Activated CD8-positive, alpha-beta memory T cell treated with anti-CD3 and anti-CD28 coated beads for 48 hours (primary cell): ENCODE data around the gene COPZ1.
"Not testable (repeated sequence)": the region's sequence is repeated elsewhere in the genome, so short reads cannot be mapped to it uniquely, and the experiment has no call there.

ENCODE experiments used
- DNase-seq, 3 experiments: peaks; one replicate each; pipeline ENCODE4 v3.0.0-alpha.2; 2020; ENCODE audit warnings: low read depth in 2 of 3, low spot score in 2 of 3

Gene COPZ1

GRCh38 chr12:54324617-54325441 is at the start of gene COPZ1:
Gene COPZ1 (plus strand): TSS chr12:54325131. CDS start chr12:54325164, 33 bp downstream.
- DNase-seq = peak; percentile 74 to 81 (median 78)

GRCh38 chr12:54276368-54276767 is 48.6 kb upstream of the COPZ1 start:
- no peak for DNase-seq

- no peak for DNase-seq
These were observed 47.1 kb upstream of the COPZ1 start for GRCh38 chr12:54277823-54278276.

GRCh38 chr12:54279227-54279631 is 45.7 kb upstream of the COPZ1 start:
- DNase-seq = no peak

- peak; percentile 97 to 99 (median 98) for DNase-seq
These were observed 45.1 kb upstream of the COPZ1 start, which contains the start of gene CBX5 for GRCh38 chr12:54279632-54280467. Gene CBX5 (minus strand): TSS chr12:54280122. CDS start chr12:54257650, 22,472 bp downstream.

GRCh38 chr12:54280468-54281260 is 44.3 kb upstream of the COPZ1 start, which contains the start of gene HNRNPA1:
Gene HNRNPA1 (plus strand): TSS chr12:54280726. CDS start chr12:54280808, 82 bp downstream.
- peak; percentile 67 to 86 (median 85) for DNase-seq

GRCh38 chr12:54281261-54281638 is 43.7 kb upstream of the COPZ1 start:
- not testable (repeated sequence) for DNase-seq

- not testable (repeated sequence) for DNase-seq
These were observed 43.2 kb upstream of the COPZ1 start for GRCh38 chr12:54281694-54282093.

- no peak for DNase-seq
These were observed 41.9 kb upstream of the COPZ1 start for GRCh38 chr12:54282949-54283593.

GRCh38 chr12:54284070-54284780 is 40.7 kb upstream of the COPZ1 start:
- DNase-seq = not testable (repeated sequence)

- DNase-seq = no peak
These were observed 39.5 kb upstream of the COPZ1 start for GRCh38 chr12:54285150-54286041.

GRCh38 chr12:54286042-54287030 is 38.6 kb upstream of the COPZ1 start:
- no peak for DNase-seq

GRCh38 chr12:54287261-54288157 is 37.4 kb upstream of the COPZ1 start:
- DNase-seq = no peak

GRCh38 chr12:54292083-54292930 is 32.6 kb upstream of the COPZ1 start:
- DNase-seq = no peak

GRCh38 chr12:54292931-54293241 is 32.0 kb upstream of the COPZ1 start:
- no peak for DNase-seq
